Measurements from ENCODE around the gene PGLYRP3.

Gene PGLYRP3, protein sequence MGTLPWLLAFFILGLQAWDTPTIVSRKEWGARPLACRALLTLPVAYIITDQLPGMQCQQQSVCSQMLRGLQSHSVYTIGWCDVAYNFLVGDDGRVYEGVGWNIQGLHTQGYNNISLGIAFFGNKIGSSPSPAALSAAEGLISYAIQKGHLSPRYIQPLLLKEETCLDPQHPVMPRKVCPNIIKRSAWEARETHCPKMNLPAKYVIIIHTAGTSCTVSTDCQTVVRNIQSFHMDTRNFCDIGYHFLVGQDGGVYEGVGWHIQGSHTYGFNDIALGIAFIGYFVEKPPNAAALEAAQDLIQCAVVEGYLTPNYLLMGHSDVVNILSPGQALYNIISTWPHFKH

DNA sequence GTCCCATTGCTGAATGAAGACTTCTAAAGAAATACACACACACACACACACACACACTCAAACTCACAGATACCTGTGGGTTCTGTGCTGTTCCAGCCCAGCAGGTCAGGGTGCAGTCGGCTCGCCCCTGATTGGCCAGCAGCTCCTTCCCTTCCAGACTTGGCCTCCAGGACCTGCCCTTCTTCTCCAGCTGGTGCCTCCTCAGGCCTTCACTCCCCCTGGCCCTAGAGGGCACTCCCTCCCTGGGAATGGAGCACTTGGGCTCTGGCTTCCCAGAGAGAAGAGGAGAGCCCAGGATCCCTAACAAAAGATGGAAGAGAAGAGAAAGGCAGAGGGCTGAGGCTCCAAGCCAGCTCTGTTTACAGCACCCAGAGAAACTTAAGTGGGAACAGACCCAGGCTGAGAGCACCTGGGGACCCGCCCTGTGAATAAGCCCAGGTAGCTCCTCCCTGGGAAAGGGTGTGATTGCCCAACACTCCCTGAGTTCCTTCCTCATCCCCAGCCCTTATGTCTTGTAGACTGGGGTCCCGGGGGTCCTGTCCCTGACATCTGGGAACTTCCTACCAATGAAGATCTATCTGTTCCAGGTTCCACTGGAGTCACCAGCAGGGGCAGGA, at the start of gene PGLYRP3:
TSS of gene PGLYRP3 (minus strand) at position 383 of the 617 bp plus-strand sequence. CDS start 2,287 bp downstream, outside the sequence.
- no peak for DNase-seq (ENCODE audit: low read depth)

DNA sequence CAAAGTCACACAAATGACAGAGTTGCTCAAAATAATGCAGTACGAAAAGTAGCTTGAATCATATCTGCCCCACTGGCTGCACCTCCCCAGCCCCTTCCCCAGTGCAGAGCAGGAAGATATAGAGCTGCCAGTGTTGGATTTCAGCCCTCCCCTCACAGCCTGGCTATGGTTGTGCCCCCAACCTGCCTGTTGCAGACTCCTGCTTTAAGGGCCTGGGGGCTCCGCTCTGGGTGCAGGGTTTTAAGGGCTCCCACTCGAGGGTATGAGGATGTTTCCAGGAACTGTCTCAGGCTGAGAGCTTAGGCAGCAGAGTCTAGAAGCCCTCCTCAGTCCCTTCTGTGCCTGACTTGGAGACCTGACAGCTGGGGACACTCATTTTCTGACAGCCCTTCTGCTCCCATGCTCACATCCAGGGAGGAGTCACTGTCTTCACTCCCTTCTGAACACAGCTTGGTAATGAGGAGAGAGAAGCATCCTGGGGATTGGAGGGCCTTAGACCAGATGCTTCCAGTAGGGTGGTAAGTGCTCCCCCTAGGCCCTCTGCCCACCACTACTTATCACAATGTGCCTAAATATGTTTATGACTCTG, 49.5 kb upstream of the PGLYRP3 start:
- no peak for DNase-seq (ENCODE audit: low read depth)

DNA sequence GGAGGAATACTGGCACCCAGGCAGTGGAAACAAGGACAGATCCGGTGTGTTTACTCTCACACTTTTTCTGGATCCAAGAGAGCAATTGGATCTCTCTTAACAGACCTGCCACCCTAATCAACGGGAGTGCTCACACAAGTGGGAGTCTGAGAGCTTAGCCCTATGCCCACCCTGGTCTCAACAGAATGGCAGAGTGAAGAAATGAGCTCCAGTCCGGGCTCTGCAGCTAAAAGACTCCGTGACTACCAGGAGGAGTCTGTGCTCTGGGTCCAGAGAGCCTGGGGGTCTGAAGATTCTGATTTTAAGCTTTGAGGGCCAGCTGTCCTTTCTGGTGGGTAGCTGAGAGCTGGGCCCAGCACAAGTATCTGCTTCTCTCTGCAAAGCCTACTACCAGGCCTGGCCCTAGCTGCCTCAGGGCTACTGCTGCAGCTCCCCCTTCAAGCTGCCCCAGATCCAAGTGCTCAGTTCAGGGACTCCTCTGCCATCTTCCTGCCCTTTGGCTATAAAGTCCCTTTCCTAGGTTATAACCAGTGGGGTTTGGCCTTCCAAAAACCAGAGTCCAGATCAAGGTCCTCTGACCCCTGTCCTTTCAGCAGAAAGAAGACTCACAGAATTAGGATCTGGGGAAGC, 48.8 kb upstream of the PGLYRP3 start:
- DNase-seq (ENCODE audit: low read depth): no peak

DNA sequence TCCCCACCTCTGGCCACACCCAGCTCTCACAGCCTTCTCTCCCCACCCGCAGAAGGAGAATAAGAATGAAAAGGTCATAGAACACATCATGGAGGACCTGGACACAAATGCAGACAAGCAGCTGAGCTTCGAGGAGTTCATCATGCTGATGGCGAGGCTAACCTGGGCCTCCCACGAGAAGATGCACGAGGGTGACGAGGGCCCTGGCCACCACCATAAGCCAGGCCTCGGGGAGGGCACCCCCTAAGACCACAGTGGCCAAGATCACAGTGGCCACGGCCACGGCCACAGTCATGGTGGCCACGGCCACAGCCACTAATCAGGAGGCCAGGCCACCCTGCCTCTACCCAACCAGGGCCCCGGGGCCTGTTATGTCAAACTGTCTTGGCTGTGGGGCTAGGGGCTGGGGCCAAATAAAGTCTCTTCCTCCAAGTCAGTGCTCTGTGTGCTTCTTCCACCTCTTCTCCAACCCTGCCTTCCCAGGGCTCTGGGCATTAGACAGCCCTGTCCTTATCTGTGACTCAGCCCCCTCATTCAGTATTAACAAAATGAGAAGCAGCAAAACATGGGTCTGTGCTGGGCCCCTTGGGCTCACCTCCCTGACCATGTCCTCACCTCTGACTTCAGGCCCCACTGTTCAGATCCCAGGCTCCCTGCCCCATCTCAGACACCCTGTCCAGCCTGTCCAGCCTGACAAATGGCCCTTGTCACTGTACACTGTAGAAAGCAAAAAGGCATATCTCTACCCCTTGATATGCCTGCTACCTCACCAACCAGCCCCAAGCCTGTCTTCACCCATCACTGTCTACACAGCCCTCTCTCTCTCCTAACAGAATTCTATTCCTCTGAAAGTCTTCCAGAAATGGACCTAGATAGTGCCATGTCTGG, 48.1 kb upstream of the PGLYRP3 start:
- DNase-seq (ENCODE audit: low read depth): no peak

DNA sequence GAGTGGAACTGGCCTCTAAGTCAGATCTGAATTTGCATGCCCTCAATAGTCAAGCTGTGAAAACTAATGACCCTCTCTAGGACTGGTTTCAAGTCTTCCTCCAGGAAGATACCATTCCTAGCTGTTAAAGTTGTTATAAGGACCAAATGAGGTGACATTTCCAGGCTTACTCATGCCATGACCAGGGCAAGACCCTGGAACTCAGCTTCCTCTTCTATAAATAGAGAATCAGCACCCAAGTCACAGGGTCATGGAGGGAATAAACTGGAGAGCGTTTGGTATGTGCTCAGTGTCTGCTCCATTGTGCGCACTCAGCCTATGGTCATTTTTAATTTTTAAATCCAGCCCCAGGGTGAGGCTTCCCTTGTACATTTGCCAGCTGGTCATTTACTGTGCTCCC, 47.4 kb upstream of the PGLYRP3 start:
- no peak for DNase-seq (ENCODE audit: low read depth)

DNA sequence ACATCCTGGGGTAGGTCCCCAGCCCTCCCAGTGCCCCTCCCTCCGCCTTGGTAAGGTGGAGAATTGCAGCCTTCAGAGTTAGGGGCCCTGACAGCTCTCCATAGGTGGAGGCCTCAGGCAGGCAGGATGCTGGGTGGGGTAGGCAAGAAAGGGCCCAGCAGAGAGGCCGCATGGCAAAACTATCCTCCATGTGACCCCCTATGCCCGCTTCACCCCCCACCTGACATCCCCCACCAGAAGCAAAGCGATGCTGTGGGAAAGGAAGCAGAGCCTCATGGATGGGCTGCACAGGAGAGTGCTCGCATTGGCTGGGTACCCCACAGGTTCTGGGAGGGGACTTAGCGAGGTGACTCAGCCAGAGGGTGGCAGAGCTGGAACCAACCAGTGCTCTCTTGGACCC, 46.5 kb upstream of the PGLYRP3 start:
- DNase-seq (ENCODE audit: low read depth): no peak

DNA sequence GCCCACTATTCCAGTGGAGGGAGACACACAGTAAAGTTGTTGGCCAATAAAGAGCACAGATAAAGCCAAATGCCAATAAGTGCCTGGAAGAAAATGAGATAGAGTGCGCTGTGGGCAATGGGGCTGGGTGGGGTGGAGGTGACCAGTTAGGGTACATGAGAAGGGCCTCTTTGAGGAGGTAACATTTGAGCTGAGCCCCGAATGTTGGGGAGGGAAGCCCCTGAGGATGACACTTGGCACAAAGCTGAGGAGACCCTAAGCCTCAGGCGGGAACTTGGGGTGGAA, 45.9 kb upstream of the PGLYRP3 start:
- DNase-seq (ENCODE audit: low read depth): no peak

DNA sequence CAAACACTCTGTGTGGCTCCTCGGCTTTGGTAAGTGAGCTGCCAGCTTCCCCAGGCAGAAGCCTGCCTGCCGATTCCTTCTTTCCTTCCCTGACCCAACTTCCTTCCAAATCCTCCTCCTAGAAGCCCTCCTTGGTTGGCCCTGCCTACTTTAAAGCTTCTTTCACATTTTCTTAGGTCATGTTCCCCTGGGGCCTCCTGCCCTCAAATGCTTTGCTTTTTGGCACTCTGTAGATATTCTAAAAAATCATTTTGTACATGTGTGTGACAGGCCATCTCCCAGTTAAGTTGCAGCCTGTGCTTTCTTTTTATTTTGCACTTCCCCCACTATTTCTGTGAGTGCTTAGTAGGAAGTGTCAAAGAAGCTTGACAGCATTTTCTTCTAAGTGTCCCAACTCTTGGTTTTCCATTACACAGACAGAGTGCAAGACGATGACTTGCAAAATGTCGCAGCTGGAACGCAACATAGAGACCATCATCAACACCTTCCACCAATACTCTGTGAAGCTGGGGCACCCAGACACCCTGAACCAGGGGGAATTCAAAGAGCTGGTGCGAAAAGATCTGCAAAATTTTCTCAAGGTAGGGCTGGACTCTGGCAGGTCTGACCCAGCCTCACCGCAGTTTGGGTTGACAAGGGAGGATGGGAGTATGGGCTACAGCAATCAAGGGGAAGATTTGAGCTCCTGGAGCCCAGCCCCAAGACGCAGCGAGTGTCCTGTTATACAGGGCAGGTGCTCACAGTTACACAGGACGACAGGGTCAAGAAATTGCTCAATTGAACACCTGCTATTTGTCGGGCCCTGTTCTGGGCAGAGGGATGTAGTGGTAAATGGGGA, 45.3 kb upstream of the PGLYRP3 start, which contains the start of gene S100A9:
TSS of gene S100A9 (plus strand) at position 2 of the 838 bp plus-strand sequence. CDS start at position 432, 430 bp downstream.
- DNase-seq (ENCODE audit: low read depth): no peak

DNA sequence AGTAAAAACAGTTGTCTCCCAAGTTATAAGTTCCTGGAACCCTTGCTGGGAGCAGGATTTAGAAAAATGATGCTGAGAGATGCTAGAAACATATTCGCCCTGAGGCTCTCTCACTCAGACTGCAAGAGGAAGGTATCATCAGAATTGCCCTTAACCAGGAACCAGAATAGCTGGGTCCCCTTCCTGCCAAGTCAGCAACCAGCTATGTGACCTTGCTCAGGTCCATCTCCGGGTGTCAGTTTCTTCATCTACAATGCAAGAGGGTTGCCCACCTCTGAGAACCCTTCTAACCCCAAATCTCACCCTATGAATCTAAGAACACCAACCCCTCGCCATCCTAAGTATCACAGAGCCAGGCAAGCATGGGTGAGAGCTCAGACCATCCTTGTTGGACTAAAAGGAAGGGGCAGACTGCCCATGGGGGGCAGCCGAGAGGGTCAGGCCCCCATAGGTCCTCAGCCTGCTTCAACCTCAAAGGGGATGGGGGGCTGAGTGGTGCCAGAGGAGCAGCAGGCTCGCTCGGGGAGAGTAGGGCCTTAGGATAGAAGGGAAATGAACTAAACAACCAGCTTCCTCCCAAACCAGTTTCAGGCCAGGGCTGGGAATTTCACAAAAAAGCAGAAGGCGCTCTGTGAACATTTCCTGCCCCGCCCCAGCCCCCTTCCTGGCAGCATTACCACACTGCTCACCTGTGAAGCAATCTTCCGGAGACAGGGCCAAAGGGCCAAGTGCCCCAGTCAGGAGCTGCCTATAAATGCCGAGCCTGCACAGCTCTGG, 44.5 kb upstream of the PGLYRP3 start:
- DNase-seq (ENCODE audit: low read depth): no peak

DNA sequence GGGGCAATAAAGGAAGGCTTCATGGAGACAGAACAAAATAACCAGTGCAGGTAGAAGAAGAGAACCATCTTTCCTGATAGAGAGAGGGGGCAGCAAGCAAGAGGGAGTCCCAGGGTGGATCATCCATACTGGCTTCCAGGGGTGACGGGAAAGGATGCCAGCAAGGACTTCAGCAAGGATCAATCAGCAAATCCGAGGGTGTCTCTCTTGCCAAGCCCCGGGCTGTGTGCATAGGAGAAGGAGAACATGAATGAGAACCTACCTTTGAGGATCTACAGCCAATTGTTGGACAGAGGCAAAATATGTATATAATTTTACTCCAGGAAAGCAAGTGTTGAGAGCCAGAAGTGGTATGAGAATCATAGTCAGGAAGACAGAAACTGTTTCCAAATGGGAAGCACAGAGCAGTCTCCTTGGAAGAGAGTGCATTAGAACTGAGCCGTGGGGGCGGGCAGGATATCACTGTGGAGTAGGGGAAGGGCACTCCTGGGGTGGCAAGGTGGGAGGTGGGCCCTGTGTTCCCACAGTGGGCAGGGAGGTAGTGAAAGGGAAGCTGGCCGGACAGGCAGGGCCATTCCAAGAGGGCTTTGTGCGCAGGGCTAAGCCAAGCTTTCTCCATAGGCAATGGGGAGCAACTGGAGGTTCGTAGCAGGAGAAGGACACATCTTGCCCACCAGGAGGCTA, 43.8 kb upstream of the PGLYRP3 start:
- no peak for DNase-seq (ENCODE audit: low read depth)

DNA sequence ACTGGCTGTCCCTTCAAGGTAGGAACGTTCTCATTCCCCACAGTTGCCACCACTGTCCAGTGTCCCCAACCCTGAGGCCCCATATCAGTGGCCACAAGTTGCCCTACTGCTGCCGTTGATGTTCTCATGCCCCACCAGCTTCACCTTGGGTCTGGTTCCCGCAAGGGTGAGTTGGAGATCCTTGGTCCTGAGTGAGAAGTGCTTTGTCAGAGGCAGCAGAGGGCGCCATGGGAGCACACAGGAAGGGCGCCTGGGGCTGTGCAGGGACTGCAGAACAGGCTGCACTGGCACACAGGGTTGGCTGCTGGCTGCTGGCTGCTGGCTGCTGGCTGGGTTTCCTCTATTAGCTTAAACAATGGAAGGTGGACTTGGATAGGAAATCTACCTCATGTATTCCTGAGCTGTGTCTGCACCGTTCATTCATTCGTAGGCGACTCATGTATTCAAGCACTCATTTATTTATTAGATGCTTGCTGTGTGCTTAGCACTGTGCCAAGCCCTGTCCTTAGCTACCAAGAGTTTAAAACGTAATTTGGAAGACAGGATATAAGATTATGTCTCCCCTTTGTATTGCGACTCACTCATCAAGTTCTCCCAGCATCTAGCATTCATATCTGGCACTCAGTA, 42.8 kb upstream of the PGLYRP3 start:
- no peak for DNase-seq (ENCODE audit: low read depth)

DNA sequence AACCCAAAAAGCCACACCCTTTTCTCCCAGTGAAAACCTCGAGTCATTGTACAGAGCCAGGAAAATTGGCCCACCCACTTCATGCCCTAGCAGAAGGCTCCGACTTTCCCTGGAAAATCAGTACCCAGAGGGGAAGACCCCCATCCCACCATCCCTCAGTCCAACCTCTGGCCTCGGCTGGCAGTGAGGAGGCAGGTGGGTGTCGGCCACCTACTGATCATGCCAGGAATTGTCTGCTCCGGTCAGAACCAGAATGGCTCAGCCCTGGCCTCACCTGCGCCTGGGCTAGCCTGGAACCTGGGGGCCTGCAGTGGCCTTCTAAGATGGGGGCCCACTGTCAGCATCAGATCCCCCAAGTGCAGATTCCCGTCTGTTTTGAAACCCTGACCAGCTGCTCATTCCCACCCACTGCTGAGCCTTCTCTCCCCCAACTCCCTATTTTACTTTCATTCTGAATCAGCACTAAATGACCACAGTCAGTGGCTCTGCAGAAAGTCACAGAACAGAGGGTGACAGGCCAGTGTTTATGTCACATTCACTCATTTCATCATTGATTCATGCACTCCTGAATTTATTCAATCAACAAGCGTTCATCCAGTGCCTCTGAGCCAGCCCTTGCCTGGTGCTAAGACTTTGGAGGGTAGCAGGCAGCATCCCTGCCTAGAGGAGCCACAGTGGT, 41.9 kb upstream of the PGLYRP3 start:
- DNase-seq (ENCODE audit: low read depth): no peak

DNA sequence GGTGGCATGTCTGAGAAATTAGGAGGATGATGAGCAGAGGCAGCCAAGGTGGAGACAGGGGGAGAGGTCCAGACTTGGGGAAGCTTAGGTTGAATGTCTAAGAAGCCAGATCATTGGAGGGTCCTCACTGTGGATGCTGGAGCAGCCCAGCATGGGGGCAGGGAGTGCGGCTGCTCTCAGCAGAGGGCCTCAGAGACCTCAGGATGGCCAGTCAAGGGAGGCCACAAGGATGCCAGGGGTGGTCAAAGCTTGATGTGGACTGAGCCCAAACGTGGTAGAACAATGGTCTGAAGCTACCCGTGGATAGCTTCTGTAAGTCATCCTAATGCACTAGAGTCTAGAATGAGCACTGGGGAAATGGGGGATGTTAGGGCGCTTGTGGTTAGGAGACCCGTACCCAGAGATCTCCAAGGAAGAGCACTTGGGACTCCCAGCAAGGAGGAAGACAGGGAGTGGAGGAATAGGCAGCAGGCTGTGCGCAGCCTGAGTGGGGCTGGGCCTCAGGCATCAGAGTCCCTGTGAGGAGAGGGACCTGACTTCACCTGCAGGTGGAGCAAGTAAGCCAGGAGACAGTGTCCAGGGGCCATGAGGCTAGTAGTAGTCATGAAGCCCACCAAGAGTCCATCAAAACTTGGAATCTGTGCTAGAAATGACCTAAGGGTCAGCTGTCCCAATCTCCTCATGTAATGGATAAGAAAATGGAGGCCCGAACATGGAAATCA, 40.6 kb upstream of the PGLYRP3 start:
- no peak for DNase-seq (ENCODE audit: low read depth)

DNA sequence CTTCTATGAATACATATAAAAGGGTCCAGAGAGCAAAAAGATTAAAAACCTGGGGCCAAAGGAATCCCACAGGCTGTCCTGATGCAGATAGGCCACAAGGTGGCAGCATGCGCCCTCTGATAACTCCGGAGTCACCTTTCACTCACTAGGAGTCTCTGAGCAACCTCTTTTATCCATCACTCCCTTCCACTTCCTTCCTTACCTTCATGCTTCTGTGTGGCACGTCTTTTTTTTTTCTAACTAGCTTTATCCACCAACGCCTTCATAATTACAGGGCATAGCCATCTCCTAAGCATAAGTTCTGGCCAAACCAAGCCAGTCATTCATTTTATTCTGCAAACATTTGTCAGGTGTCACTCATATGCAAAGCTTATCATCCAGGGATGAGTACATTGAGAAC, 39.8 kb upstream of the PGLYRP3 start:
- no peak for DNase-seq (ENCODE audit: low read depth)

DNA sequence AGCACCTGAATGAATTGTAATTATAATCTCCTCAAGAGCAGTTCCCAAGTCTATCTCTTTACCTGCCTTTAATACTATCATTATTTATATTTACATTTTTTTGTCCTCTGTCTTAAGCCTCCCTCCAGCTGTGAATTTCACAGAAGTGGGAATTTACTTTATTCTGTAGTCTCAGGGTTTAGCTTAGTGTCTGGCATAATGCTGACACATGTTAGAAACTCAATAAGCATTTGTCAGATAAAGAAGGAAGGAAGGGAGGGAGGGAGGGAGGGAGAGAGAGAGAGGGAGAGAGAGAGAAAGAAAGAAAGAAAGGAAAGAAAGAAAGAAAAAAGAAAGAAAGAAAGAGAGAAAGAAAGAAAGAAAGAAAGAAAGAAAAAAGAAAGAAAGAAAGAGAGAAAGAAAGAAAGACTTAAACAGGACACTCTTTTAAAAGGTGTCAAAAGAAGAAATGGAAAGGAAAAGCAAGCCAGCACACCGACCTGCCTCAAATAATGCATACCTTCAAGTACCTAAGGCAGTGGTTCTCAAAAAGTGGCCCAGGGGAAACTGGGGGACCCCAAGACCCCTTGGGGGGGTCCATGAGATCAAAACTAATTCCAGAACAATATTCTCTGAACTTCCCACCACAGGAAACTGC, 37.7 kb upstream of the PGLYRP3 start:
- DNase-seq (ENCODE audit: low read depth): no peak

DNA sequence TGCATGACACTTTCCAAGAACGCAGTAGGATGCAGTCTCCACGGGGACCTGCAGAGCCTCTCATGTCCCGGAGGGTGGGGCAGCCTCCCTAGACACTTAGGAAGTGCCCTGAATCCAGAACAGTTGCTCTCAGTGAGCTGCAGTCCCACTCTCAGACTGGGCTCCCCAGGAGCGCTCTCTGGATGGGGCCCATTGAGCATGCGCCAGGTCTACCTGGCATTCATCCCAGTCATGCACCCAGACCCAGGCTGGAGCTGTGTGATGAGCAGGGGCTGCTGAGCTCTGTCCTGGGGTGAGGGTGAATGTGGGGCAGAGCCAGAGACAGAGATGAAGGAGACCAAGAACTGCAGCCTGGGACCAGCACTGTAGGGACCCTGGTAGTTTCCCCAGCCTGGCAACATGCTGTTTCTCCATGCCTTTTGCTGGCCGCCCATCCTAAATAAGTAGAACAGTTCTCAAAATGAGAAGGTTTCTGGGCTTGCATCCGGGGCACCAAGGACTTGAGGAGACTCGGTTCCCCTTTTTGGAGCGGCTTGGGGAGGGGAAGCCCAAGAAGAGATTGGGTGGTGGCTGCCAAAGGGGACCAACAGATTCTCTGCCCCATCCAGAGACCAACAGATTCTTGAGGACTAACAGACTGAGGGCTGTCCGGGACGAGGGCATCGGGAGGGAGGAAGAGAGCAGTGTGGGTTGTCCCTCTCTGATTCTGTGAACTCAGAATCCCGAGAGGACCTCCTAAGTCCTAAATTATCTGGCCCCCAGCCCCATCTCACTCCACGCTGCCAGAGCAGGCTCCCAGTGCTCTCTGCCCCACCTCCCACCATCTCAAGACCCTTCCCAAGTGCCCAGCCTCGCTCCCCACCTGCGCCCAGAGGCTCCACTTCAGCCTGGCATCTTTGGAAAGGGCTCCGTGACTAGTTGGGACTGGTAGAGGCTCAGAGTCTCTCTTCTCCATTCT, 36.9 kb upstream of the PGLYRP3 start:
- DNase-seq (ENCODE audit: low read depth): no peak

Data from stimulated activated CD8-positive, alpha-beta memory T cell treated with anti-CD3 and anti-CD28 coated beads, Interleukin-12 subunit alpha, Interleukin-12 subunit beta, amount 100 ng/mL, for 4 hours (primary cell).